ENCODE results near the gene LGALS3.

LGALS3 gene

GRCh38 chr14:55131370-55132137 lies 2.5 kb downstream of the LGALS3 start:
- no peak for DNase-seq

DNA sequence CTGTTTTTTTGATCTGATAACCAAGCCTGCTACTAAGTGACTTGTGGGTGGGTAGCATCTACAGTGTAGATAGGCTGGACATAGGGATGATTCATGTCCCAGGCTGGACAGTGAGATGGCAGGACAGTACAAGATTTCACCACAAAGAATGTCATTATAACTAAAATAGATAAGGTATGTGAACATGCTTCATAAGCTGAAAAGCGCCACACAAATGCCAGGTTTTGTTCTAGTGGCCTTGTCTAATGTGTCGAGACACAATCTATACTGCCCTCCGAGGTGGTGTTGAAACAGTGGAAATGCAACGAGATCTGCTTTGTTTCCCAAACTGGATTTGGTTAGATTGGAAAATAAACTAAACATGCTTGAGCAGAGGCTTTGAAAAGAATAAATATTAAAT lies 4.4 kb downstream of the LGALS3 start:
- DNase-seq = peak; percentile 56

DNA sequence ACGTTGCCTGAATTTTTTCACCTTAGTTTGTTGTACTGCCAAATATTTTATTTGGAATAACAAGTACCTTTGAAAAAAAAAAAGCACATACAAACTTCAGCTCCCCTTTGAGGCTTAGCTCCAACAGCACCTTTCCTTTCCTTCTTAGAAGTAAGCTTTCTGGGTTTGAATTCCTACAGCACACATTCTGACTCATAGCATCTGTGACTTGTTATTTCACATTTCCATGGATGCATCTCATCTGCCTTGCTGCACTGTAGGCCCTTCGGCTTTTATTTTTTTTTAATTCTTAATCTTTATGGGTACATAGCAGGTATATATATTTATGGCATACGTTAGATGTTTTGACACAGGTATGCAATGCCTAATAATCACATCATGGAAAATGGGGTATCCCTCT lies 7.2 kb downstream of the LGALS3 start:
- DNase-seq = no peak

DNA sequence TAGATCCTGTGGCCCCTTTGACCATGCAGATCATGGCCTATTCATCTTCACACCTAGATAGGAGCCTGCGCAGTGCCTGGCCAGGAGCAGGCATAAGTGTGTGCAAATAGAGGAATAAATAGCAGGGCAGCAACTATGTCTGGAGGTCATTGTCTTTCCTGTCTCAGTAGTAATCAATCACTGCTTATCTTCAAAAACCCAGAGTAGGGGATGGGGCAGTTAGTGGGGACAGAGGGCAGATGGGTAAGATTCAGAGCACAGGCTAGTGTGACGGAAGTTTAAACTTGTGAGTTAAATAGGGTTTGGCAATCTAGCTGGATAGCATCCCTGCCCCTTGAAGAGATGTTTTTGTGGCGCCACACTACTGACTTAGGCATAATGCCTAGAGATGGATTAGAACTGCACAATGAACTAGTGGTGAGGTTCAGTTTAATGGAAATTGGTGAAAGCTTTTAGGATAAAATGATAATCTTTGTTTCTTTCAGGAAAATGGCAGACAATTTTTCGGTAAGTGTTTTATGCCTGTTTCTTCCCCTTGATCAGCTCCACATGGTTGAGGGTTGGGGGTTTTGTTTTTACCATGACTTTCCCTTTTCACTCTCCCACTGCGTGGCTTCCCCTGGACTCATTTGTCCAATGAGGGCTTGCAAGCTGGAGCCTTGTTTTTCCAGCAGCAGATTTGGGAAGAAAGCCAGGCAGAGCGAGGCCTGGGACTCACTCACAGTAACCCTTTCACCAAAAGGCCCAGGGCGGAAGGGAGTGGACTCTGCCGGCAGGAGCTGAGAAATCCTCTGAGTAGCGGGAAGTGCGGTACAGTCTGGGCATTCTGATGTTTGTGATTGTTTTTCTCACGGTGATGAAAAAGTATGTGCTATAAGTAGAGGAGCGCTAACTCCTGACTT lies 8.1 kb downstream of the LGALS3 start:
- peak; percentile 41 for DNase-seq

GRCh38 chr14:55138091-55138490 lies 9.0 kb downstream of the LGALS3 start:
- DNase-seq = no peak

DNA sequence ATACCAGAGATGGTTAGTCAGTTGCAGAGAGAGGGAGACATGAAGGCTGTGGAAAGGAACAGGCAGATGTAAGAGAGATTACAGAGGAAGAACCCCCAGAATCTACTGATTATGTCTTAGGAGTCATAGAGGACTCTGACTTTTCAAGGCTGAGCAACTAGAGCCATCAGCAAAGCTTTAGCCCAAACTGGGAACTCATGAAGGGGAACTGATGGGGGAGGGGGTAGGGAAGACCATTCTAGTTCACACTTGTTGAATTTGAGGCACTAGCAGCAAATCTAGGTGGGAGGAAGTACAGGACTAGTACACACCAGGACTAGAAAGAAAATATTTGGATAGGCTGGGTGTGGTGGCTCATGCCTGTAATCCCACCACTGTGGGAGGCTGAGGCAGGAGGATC lies 10.1 kb downstream of the LGALS3 start:
- no peak for DNase-seq

- DNase-seq = no peak
Measured at GRCh38 chr14:55139696-55140509, 10.9 kb downstream of the LGALS3 start.

- no peak for DNase-seq
Measured at GRCh38 chr14:55141825-55142224, 12.8 kb downstream of the LGALS3 start.

- no peak for DNase-seq
Measured at GRCh38 chr14:55142466-55142865, 13.4 kb downstream of the LGALS3 start.

- no peak for DNase-seq
Measured at GRCh38 chr14:55146425-55146824, 17.4 kb downstream of the LGALS3 start.

- no peak for DNase-seq
Measured at GRCh38 chr14:55151601-55152000, 22.5 kb downstream of the LGALS3 start.

DNA sequence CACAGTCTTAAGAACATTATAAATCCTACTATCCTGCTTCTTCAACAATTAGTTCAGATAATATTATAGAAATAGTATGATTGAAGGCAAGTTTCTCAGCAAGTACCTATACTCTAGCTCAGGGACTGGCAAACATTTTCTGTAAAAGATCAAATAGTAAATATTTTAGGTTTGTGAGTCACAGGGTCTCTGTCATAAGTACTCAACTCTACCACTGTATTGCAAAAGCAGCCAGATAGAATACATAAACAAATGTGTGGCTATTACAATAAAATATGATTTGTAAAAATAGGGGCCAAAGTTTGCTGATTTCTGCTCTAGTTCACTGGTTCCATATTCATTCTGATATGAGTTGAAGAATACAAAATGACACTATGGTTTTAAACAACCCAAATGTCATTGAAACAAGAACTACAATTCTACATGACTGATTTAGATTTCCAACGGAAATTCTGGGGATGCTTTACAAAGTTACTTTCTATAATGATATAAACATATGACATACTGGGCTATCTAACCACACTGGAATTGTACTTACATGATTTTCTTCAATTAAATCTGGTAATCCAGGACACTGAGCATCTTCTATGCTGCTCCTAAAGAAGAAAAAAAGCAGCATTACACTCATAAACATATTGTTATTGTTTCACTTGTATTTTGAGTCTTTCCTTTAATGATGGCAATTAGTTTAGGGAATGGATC lies 23.2 kb downstream of the LGALS3 start:
- DNase-seq = no peak

DNA sequence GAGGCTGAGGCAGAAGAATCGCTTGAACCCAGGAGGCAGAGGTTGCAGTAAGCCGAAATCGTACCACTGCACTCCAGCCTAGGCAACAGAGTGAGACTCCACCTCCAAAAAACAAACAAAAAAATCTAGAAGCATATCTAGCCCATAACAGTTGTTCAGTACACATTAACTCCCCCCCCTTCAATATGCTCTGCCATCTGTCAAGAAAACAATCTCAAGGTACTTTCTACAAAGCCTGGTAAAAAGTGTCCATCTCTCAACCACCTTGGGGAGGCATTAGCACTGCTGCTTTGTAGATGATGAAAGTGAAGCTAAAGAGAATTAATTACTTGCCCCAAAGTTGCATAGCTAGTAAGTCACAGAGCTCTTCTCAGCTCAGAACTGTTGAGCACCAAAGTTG lies 24.9 kb downstream of the LGALS3 start:
- no peak for DNase-seq

DNA sequence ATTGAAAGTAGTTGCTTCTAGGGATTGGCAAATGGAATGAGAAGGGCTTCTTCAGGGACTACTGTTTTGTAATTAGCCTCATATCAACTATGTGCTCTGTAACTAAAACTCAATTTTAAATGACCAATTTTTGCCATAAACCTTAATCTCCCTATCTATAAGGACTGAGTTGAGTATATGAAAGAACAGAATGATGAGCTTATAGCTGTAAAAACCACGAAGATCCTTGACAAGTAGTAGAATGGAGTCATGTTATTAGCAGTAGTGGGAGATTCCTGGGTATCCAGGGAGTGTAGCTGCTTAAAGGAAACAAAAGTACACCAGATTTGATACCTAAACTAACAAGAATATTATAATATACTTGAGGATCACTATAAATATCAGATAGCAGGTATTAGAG lies 28.0 kb downstream of the LGALS3 start:
- no peak for DNase-seq

DNA sequence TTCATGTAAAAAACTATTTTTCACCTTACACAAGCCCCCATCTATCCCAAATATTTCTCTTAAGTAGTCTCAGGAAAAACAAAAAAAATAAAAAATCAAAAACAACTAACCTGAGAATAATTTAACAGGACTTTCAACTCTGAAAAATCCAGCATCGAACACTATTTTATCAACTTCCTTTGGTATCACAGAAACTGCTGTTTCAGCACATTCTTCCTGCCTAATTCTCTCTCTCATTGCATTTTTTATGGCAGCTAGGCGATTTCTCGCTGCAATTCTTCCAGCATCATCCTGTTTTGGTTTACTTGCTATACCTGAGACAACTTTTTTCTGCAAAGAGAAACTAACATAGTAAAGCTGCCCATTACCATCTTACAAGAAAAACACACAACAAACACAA lies 29.4 kb downstream of the LGALS3 start:
- DNase-seq = no peak

GRCh38 chr14:55160989-55161388 lies 31.9 kb downstream of the LGALS3 start:
- DNase-seq = peak; percentile 50

DNA sequence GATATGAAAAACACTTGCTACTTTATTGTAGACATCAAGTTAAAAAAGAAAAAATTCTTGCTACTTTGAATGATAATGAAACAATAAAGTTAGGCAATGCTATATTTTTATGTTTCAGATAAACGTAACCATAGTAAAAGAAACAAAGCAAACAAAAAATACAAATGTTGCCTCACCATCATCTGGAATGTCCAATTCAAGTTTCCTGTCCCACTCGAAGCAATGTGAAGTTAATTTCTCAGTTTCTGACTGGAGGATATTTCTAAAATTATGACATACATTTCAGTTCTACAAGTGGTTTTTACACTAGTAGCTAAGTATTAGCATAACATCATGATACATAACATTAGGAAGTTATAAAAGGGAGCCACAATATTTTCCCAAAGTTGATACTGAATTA lies 41.5 kb downstream of the LGALS3 start:
- DNase-seq = no peak

- no peak for DNase-seq
Measured at GRCh38 chr14:55180006-55180405, 51.0 kb downstream of the LGALS3 start.

DNA sequence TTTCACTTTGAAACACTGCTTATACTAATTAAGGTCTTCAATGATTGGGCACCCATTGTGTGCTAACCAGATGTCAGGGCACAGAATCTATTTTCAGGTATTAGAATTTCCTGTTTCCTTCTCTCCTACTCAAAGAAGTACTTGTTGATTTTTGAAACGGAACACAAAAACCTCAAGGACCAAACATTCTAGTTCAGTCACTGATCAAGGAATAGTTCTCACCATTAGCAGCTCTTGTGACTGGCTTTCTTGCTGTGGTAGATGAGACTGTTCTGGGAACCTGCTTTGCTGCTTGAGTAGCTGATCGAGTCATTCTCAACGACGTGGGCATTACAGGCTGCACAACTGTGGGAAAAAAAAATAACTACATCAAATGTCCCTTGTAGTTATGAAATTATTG lies 51.4 kb downstream of the LGALS3 start:
- no peak for DNase-seq

DNA sequence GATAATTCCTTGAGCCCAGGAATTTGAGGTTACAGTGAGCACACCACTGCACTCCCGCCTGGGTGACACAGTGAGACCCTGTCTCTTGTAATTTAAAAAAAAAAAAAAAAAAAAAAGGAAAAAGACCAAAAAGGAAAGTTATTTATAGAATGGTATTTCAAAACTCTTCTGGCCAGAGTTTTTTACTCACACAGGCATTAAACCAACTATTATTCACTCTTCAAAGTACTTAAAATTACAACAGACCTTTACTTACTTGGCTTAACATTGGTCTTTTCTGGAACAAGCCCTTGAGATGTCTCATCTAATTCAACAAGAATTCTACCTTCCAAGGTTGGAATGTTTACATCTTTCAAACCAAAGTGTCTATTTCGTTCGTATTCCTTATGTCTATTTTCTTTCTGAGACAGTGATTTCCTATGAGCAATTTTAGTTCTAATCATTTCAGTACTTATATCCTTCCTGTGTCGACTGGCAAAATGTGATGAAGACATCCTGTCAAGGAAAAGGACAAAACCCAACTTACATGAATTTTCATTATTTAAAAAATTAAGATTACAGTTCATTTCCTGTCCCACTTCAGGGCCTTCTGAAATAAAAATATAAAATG lies 59.7 kb downstream of the LGALS3 start:
- no peak for DNase-seq

DNA sequence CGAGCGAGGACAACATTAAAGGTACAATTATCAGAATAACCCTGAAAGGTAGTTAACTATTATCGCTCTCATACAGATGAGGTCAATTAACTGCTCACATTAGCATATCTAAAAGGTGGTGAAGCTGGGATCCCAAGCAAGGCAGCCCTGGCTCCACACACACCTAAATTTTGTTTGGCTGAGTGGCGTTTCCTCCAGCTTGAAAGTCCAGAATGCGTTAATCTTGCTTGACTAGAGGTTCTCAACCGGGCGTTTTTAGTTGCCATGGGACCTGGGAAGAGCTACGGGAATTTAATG lies 61.8 kb downstream of the LGALS3 start:
- no peak for DNase-seq

Measured in eye (tissue), 1 donor.